NT2/D1 (cell line): ENCODE results near the gene DCP1B.

Experiments
- DNase-seq: peaks from one replicate; pipeline ENCODE4 v3.0.0-alpha.2; 2011; ENCODE audit warnings: low read depth, low spot score
- H3K27me3 ChIP-seq: 2 replicates; pipeline ENCODE4 v1.6.0; 2011; ENCODE audit warnings: mild to moderate bottlenecking; ENCODE audit not compliant: insufficient read length, insufficient read depth
- H3K36me3 ChIP-seq: 2 replicates; pipeline ENCODE4 v1.6.1; 2011; ENCODE audit warnings: mild to moderate bottlenecking, low read length, mixed read lengths; ENCODE audit not compliant: insufficient read depth, insufficient read length
- H3K4me1 ChIP-seq: 2 replicates; pipeline ENCODE4 v1.5.1; 2011; ENCODE audit not compliant: insufficient read depth, insufficient read length
- H3K4me3 ChIP-seq: 2 replicates; pipeline ENCODE4 v1.5.1; 2011; ENCODE audit warnings: low read depth; ENCODE audit not compliant: insufficient read length
- H3K9ac ChIP-seq: 2 replicates; pipeline ENCODE4 v1.6.0; 2011; ENCODE audit warnings: low read depth; ENCODE audit not compliant: insufficient read length
- H3K9me3 ChIP-seq: 2 replicates; pipeline ENCODE4 v1.5.1; 2011; ENCODE audit warnings: mild to moderate bottlenecking, low read length; ENCODE audit not compliant: insufficient read depth
- SUZ12 ChIP-seq: IDR thresholded peaks from 2 replicates; pipeline ENCODE4 v1.6.1; 2011; ENCODE audit not compliant: insufficient read length, insufficient read depth; ENCODE audit errors: extremely low read depth
- YY1 ChIP-seq: IDR thresholded peaks from 2 replicates; pipeline ENCODE4 v1.6.1; 2011; ENCODE audit not compliant: insufficient read length, insufficient read depth
- ZNF274 ChIP-seq: IDR thresholded peaks from 2 replicates; pipeline ENCODE4 v1.6.1; 2011; ENCODE audit warnings: mild to moderate bottlenecking, low read depth, low read length

DCP1B gene

GRCh38 chr12:2029851-2030250 lies 25.6 kb upstream of the DCP1B start:
- Histone ChIP-seq H3K9me3 (no peaks in the 10 kb centered on the region), H3K4me1 (no peaks in the 10 kb centered on the region), H3K36me3 (no peaks in the 10 kb centered on the region), H3K27me3 (peaks cover 34% of the 10 kb centered on the region), H3K9ac (no peak overlapping the region), H3K4me3 (no peak overlapping the region)
- DNase-seq: no peak
- no peak for TF ChIP-seq SUZ12
- no peak for TF ChIP-seq YY1
- no peak for TF ChIP-seq ZNF274

GRCh38 chr12:2027351-2027750 lies 23.1 kb upstream of the DCP1B start:
- H3K27me3 ChIP-seq: peaks cover 12% of the 10 kb centered on the region
- H3K4me1 ChIP-seq: peaks cover 3% of the 10 kb centered on the region
- no peaks in the 10 kb centered on the region for H3K9me3 ChIP-seq
- TF ChIP-seq SUZ12 (no peak), ZNF274 (no peak), YY1 (no peak)
- no peak overlapping the region for H3K9ac ChIP-seq
- H3K36me3 ChIP-seq: no peaks in the 10 kb centered on the region
- no peak for DNase-seq
- no peak overlapping the region for H3K4me3 ChIP-seq

DNA sequence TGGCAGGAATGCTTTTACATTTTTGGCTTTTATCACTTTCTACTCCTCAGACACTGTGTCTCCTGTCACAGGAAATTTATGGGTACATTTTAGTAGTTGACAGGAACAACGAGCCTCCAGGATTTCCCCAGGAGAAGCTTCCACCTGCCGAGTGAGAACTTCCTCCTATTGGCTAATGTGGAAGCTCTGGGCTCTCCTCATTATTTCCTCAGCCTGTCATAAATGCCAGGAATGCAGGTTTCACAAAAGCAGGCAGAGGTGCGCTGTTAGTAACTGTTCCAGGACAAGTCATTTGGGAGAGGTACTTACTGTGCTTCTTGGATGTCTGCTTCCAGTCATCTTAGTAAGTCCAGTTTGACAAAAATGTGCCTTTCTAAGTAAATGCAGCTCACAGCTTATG lies 19.1 kb upstream of the DCP1B start:
- TF ChIP-seq ZNF274 (no peak), YY1 (no peak), SUZ12 (no peak)
- H3K9ac ChIP-seq: no peak overlapping the region
- H3K27me3 ChIP-seq: peaks cover 6% of the 10 kb centered on the region
- no peak overlapping the region for H3K4me3 ChIP-seq
- H3K36me3 ChIP-seq: no peaks in the 10 kb centered on the region
- peaks cover 3% of the 10 kb centered on the region for H3K4me1 ChIP-seq
- H3K9me3 ChIP-seq: no peaks in the 10 kb centered on the region; the same call in 1 of the 2 replicates
- no peak for DNase-seq

DNA sequence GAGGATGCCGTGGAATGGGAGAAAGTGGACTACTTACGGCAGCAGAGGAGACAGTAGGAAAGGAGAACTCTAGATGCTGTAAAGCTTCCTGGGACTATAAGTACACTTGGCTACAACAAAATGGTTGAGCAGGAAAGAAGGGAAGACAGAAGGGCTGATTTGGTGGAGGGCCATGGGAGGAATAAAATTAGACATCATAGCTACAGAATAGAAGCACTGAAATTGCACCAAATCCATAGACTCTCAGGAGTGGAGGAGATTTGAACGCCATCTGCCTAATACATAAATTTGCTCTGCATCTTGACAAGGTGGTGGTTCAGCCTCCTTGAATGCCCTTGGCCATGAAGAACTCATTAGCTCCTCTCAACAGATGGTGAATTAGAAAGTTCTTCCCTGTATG lies 16.3 kb upstream of the DCP1B start:
- TF ChIP-seq SUZ12 (no peak), YY1 (no peak), ZNF274 (no peak)
- no peak for DNase-seq
- peaks cover 3% of the 10 kb centered on the region for H3K4me1 ChIP-seq

DNA sequence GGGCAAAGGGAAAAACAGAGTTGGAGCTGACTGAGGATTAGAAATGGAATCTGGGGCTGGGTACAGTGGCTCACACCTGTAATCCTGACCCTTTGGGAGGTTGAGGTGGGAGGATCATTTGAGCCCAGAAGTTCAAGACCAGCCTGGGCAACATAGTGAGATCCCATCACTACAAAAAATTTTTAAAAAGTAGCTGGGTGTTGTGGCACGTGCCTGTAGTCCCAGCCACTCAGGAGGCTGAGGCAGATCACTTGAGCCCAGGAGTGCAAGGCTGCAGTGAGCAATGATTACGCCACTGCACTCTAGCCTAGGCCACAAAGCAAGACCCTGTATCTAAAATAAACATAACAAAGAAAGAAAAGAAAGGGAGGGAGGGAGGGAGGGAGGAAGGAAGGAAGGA lies 14.9 kb upstream of the DCP1B start:
- DNase-seq: no peak
- no peak overlapping the region for H3K9ac ChIP-seq

More for the DNA sequence above, 16.3 kb upstream of the DCP1B start:
- Histone ChIP-seq H3K36me3 (no peaks in the 10 kb centered on the region), H3K27me3 (peaks cover 6% of the 10 kb centered on the region), H3K9ac (no peak overlapping the region), H3K4me3 (no peak overlapping the region), H3K9me3 (no peaks in the 10 kb centered on the region; the same call in 1 of the 2 replicates)

GRCh38 chr12:2018391-2018790 lies 14.1 kb upstream of the DCP1B start:
- Histone ChIP-seq H3K9me3 (no peaks in the 10 kb centered on the region; the same call in 1 of the 2 replicates), H3K36me3 (no peaks in the 10 kb centered on the region), H3K27me3 (no peaks in the 10 kb centered on the region), H3K4me1 (peaks cover 3% of the 10 kb centered on the region), H3K9ac (no peak overlapping the region), H3K4me3 (no peak overlapping the region)
- DNase-seq: no peak
- no peak for TF ChIP-seq SUZ12
- no peak for TF ChIP-seq YY1
- TF ChIP-seq ZNF274: no peak

More for the DNA sequence above, 14.9 kb upstream of the DCP1B start:
- no peaks in the 10 kb centered on the region for H3K27me3 ChIP-seq
- TF ChIP-seq YY1 (no peak), SUZ12 (no peak), ZNF274 (no peak)
- H3K9me3 ChIP-seq: no peaks in the 10 kb centered on the region; the same call in 1 of the 2 replicates
- H3K36me3 ChIP-seq: no peaks in the 10 kb centered on the region
- peaks cover 3% of the 10 kb centered on the region for H3K4me1 ChIP-seq
- H3K4me3 ChIP-seq: no peak overlapping the region

DNA sequence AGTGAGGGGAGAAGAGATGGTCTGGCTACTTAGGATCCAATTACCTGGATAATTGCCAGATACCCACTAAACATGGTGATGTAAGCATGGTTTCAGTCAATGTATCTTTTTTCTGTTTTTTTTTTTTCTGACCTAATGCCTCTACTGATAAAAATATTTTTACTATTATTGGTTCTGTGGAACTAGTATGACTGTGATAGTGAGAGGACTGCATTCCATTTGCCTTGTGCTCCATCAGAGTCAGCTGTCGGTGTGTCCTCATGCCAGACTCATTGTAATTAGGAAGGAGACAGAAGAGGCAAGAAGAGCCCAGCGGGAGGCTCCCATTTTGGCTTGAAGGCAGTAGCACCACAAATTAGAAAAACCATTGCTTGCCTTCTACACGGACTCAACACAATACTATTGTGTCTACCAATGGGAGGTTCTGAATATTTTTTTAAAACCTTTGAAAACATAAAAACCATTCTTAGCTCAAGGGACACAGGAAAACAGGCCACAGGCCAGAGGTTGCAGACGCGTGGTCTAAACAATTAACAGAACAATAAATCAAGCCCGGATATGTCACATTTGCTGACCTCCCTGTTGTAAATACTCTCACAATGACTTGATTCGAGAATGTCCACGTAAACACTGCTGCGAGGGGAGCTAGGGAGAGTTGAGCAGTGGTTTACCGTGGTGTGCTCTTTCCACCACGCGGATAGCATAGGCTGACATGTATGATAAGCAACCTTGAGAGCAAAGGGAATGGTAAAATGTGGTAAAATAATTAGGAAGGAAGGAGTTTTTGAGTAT lies 13.5 kb upstream of the DCP1B start:
- H3K27me3 ChIP-seq: no peaks in the 10 kb centered on the region

More for the DNA sequence above, 13.5 kb upstream of the DCP1B start:
- no peak for TF ChIP-seq SUZ12
- DNase-seq: no peak
- Histone ChIP-seq H3K9me3 (no peaks in the 10 kb centered on the region; the same call in 1 of the 2 replicates), H3K9ac (no peak overlapping the region), H3K4me1 (no peaks in the 10 kb centered on the region), H3K36me3 (no peaks in the 10 kb centered on the region), H3K4me3 (no peak overlapping the region)
